ENCODE measurements around the gene SECISBP2. TPM values are rescaled to one million over a fixed set of nuclear protein-coding genes. Genes with fewer than 3 reads are reported as not detected.

SECISBP2 gene
- total and polyA plus RNA-seq, 4 donors, result 14.2 to 37.7 (median 24.3) TPM

DNA sequence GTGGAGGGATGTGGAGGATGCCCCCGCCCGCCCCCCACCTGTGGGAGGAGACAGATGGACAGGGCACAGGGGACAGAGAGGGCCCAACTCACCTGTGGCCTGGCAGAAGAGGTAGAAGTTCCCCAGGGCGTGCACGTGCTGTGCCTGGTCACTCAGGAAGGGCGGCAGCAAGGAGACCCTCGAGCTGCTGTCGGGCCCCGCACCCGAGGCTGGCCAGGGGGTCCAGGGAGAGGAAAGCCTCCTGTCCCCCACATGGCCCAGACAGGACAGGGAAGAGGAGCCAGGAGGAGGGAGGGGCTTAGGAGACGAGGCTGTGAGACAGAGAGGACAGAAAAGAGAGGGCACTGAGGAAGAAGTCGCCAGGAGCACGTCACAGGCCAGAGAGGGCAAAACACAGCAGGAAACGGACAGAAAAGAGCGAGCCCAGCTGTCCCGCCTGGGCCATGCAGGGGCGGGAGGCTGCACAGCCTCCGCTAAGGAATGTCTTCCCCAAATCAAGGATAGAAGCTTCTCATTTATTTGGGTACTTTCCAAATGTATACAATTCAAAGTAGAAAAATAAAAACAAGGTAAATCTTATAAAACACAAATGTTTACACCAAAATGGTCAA lies 58.5 kb downstream of the SECISBP2 start:
- H3K27me3 ChIP-seq (ENCODE audit: control insufficient read depth in 4 of 4, insufficient read depth in 4 of 4, low read length in 3 of 4), result no peaks in the 10 kb centered on the region
- no peak overlapping the region for H3K4me3 ChIP-seq (ENCODE audit: low read depth in 1 of 3, low read length in 3 of 3)
- no peaks in the 10 kb centered on the region for H3K9me3 ChIP-seq (ENCODE audit: control insufficient read depth in 4 of 4, low read length in 3 of 4)
- peaks cover 0 to 3% (median 0%) of the 10 kb centered on the region in 4 donors for H3K36me3 ChIP-seq (ENCODE audit: control insufficient read depth in 4 of 4, insufficient read depth in 3 of 4, low read depth in 1 of 4, low read length in 3 of 4)
- TF ChIP-seq TAF1 (conservative IDR thresholded peaks at IDR 0.05) (no peak), NR2F2 (IDR thresholded peaks at IDR 0.05) (peak; percentile 55)
- no peak for DNase-seq (ENCODE audit: low spot score)
- no peaks in the 10 kb centered on the region for H3K4me1 ChIP-seq (ENCODE audit: control insufficient read depth in 4 of 4, insufficient read depth in 4 of 4, low read length in 3 of 4)
- H3K9ac ChIP-seq (ENCODE audit: low read depth in 1 of 2, low read length in 2 of 2), result no peak overlapping the region
- H3K27ac ChIP-seq (ENCODE audit: low read depth in 1 of 2, low read length in 2 of 2), result no peak overlapping the region
- WGBS, result 90% methylated on average over 17 of the region's 17 CpGs

DNA sequence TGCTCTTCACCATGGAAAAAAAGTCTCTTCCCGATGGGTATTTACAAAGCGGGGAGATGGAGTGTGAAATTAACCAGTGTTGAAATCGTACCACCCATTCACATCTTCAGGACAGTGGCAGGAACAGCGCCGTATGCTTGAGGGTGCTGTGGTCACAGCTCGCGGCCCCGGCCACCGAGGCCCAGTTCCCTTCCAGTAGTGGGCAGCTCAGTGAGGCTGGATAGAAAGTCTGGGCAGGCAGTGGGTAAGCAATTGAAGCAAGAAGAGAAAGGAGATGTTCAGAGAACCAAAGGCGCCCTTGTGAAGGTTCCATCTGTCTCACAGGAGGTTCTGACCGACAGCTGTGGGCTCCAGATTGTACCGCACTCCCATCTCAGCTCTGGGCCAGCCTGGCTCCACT lies 59.1 kb downstream of the SECISBP2 start:
- H3K27me3 ChIP-seq (ENCODE audit: control insufficient read depth in 4 of 4, insufficient read depth in 4 of 4, low read length in 3 of 4), result no peaks in the 10 kb centered on the region
- H3K4me3 ChIP-seq (ENCODE audit: low read depth in 1 of 3, low read length in 3 of 3), result no peak overlapping the region
- H3K36me3 ChIP-seq (ENCODE audit: control insufficient read depth in 4 of 4, insufficient read depth in 3 of 4, low read depth in 1 of 4, low read length in 3 of 4), result peaks cover 0 to 3% (median 0%) of the 10 kb centered on the region in 4 donors
- H3K9me3 ChIP-seq (ENCODE audit: control insufficient read depth in 4 of 4, low read length in 3 of 4), result no peaks in the 10 kb centered on the region
- 91% methylated on average over 12 of the region's 12 CpGs for WGBS
- H3K9ac ChIP-seq (ENCODE audit: low read depth in 1 of 2, low read length in 2 of 2), result no peak overlapping the region
- no peak for DNase-seq (ENCODE audit: low spot score)
- no peak overlapping the region for H3K27ac ChIP-seq (ENCODE audit: low read depth in 1 of 2, low read length in 2 of 2)
- no peaks in the 10 kb centered on the region for H3K4me1 ChIP-seq (ENCODE audit: control insufficient read depth in 4 of 4, insufficient read depth in 4 of 4, low read length in 3 of 4)
- TF ChIP-seq, protein P1, sequence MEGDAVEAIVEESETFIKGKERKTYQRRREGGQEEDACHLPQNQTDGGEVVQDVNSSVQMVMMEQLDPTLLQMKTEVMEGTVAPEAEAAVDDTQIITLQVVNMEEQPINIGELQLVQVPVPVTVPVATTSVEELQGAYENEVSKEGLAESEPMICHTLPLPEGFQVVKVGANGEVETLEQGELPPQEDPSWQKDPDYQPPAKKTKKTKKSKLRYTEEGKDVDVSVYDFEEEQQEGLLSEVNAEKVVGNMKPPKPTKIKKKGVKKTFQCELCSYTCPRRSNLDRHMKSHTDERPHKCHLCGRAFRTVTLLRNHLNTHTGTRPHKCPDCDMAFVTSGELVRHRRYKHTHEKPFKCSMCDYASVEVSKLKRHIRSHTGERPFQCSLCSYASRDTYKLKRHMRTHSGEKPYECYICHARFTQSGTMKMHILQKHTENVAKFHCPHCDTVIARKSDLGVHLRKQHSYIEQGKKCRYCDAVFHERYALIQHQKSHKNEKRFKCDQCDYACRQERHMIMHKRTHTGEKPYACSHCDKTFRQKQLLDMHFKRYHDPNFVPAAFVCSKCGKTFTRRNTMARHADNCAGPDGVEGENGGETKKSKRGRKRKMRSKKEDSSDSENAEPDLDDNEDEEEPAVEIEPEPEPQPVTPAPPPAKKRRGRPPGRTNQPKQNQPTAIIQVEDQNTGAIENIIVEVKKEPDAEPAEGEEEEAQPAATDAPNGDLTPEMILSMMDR (IDR thresholded peaks at IDR 0.05; ENCODE audit: low read depth, low read length, missing input control), result no peak
- TF ChIP-seq HNF4G (IDR thresholded peaks at IDR 0.05), result no peak

DNA sequence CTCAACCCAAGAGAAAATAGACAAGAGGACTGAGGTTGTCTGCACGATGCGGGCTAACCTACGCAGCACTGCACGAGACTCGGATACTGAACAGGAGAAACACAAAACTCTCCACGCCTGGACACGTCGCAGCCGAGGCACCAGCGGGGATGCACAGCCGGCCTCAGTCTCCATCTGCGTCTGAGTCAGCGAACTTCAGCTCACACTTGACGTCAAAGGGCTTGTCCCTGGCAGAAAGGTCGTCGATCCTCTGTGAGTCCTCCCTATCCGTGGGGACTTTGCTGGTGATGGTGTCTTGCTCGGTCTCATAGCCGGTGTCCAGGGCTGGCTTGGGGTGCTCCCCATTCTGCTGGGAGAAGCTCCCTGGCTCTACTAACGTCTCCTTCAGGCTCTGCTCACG lies 60.2 kb downstream of the SECISBP2 start:
- H3K27ac ChIP-seq (ENCODE audit: low read depth in 1 of 2, low read length in 2 of 2), result no peak overlapping the region
- H3K4me3 ChIP-seq (ENCODE audit: low read depth in 1 of 3, low read length in 3 of 3), result no peak overlapping the region
- H3K9ac ChIP-seq (ENCODE audit: low read depth in 1 of 2, low read length in 2 of 2), result no peak overlapping the region
- H3K4me1 ChIP-seq (ENCODE audit: control insufficient read depth in 4 of 4, insufficient read depth in 4 of 4, low read length in 3 of 4), result no peaks in the 10 kb centered on the region
- peaks cover 0 to 3% (median 0%) of the 10 kb centered on the region in 4 donors for H3K36me3 ChIP-seq (ENCODE audit: control insufficient read depth in 4 of 4, insufficient read depth in 3 of 4, low read depth in 1 of 4, low read length in 3 of 4)
- H3K9me3 ChIP-seq (ENCODE audit: control insufficient read depth in 4 of 4, low read length in 3 of 4), result no peaks in the 10 kb centered on the region
- DNase-seq (ENCODE audit: low spot score), result no peak
- H3K27me3 ChIP-seq (ENCODE audit: control insufficient read depth in 4 of 4, insufficient read depth in 4 of 4, low read length in 3 of 4), result no peaks in the 10 kb centered on the region
- 95% methylated on average over 21 of the region's 21 CpGs for WGBS
- TF ChIP-seq EGR1 (IDR thresholded peaks at IDR 0.05; ENCODE audit: low read depth in 2 of 2) (no peak), GABPA (IDR thresholded peaks at IDR 0.05 in 1 of 2, conservative IDR thresholded peaks at IDR 0.05 in 1 of 2) (no peak), NR2F2 (IDR thresholded peaks at IDR 0.05) (no peak)
- TF ChIP-seq, protein P2, sequence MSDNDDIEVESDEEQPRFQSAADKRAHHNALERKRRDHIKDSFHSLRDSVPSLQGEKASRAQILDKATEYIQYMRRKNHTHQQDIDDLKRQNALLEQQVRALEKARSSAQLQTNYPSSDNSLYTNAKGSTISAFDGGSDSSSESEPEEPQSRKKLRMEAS (IDR thresholded peaks at IDR 0.05), result no peak

DNA sequence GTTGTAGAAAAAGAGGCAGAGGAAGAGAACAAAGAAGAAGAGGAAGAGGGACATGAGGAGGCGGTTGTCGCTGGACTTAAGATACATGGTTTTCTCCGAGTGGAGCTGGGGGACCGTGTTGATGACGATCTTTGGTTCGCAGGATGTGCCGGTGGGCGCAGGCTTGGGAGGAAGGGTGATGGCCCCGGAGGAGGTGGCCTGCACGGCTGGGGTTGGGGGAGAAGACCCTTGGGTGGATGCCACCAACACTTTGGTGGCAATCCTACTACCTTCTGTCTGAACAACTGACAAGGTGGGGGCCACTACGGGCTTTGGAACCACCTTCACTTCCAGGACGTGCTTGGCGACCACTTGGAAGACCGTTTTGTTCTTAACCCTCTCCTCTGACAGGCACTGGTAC lies 60.7 kb downstream of the SECISBP2 start:
- no peaks in the 10 kb centered on the region for H3K27me3 ChIP-seq (ENCODE audit: control insufficient read depth in 4 of 4, insufficient read depth in 4 of 4, low read length in 3 of 4)
- no peaks in the 10 kb centered on the region for H3K9me3 ChIP-seq (ENCODE audit: control insufficient read depth in 4 of 4, low read length in 3 of 4)
- no peak overlapping the region for H3K9ac ChIP-seq (ENCODE audit: low read depth in 1 of 2, low read length in 2 of 2)
- no peak for TF ChIP-seq HNF4G (IDR thresholded peaks at IDR 0.05)
- no peak for TF ChIP-seq SP1 (IDR thresholded peaks at IDR 0.05)
- TF ChIP-seq, protein P1 (IDR thresholded peaks at IDR 0.05; ENCODE audit: low read depth, low read length, missing input control), result no peak
- TF ChIP-seq FOXA2 (IDR thresholded peaks at IDR 0.05), result no peak
- no peak for TF ChIP-seq GABPA (IDR thresholded peaks at IDR 0.05 in 1 of 2, conservative IDR thresholded peaks at IDR 0.05 in 1 of 2)
- TF ChIP-seq JUND (IDR thresholded peaks at IDR 0.05), result no peak
- TF ChIP-seq, protein P3, sequence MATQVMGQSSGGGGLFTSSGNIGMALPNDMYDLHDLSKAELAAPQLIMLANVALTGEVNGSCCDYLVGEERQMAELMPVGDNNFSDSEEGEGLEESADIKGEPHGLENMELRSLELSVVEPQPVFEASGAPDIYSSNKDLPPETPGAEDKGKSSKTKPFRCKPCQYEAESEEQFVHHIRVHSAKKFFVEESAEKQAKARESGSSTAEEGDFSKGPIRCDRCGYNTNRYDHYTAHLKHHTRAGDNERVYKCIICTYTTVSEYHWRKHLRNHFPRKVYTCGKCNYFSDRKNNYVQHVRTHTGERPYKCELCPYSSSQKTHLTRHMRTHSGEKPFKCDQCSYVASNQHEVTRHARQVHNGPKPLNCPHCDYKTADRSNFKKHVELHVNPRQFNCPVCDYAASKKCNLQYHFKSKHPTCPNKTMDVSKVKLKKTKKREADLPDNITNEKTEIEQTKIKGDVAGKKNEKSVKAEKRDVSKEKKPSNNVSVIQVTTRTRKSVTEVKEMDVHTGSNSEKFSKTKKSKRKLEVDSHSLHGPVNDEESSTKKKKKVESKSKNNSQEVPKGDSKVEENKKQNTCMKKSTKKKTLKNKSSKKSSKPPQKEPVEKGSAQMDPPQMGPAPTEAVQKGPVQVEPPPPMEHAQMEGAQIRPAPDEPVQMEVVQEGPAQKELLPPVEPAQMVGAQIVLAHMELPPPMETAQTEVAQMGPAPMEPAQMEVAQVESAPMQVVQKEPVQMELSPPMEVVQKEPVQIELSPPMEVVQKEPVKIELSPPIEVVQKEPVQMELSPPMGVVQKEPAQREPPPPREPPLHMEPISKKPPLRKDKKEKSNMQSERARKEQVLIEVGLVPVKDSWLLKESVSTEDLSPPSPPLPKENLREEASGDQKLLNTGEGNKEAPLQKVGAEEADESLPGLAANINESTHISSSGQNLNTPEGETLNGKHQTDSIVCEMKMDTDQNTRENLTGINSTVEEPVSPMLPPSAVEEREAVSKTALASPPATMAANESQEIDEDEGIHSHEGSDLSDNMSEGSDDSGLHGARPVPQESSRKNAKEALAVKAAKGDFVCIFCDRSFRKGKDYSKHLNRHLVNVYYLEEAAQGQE (IDR thresholded peaks at IDR 0.05), result no peak
- TF ChIP-seq NR2F2 (IDR thresholded peaks at IDR 0.05), result no peak
- TF ChIP-seq, protein P4, sequence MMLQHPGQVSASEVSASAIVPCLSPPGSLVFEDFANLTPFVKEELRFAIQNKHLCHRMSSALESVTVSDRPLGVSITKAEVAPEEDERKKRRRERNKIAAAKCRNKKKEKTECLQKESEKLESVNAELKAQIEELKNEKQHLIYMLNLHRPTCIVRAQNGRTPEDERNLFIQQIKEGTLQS (IDR thresholded peaks at IDR 0.05), result no peak
- TF ChIP-seq TAF1 (conservative IDR thresholded peaks at IDR 0.05), result no peak
- TF ChIP-seq YY1 (IDR thresholded peaks at IDR 0.05), result no peak
- peaks cover 0 to 3% (median 0%) of the 10 kb centered on the region in 4 donors for H3K36me3 ChIP-seq (ENCODE audit: control insufficient read depth in 4 of 4, insufficient read depth in 3 of 4, low read depth in 1 of 4, low read length in 3 of 4)
- H3K4me1 ChIP-seq (ENCODE audit: control insufficient read depth in 4 of 4, insufficient read depth in 4 of 4, low read length in 3 of 4), result no peaks in the 10 kb centered on the region
- no peak overlapping the region for H3K4me3 ChIP-seq (ENCODE audit: low read depth in 1 of 3, low read length in 3 of 3)
- no peak overlapping the region for H3K27ac ChIP-seq (ENCODE audit: low read depth in 1 of 2, low read length in 2 of 2)
- DNase-seq (ENCODE audit: low spot score), result no peak
- WGBS, result 95% methylated on average over 14 of the region's 14 CpGs

Measured in liver (tissue), 9 donors.